NCI-H526 treated with DMSO at 0.1 percent for 48 hours (cell line): ENCODE data around the gene TAL2.

Experiments
- DNase-seq: peaks from one replicate; lab custom pipeline; 2025; lab: John Stamatoyannopoulos, UW

Gene TAL2

DNA sequence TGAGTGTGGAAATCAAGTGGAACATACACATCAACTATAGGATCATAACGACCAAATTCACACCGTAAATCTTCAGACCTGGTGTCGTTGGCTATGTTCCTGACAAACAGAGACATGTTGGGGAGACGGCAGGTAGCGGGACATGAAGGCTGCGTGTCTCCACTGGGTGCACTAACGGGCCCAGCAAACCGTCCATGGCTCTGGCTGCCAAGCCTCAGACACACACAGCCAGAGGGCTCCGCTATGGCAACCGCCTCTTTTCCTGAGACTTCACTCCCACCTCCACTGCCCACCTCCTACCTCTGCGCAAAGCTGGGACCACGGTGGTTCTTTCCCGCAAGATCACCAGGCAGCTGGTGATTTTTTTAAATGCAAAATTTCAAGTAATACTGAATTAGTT is 48.4 kb downstream of the TAL2 start:
- DNase-seq = no peak

DNA sequence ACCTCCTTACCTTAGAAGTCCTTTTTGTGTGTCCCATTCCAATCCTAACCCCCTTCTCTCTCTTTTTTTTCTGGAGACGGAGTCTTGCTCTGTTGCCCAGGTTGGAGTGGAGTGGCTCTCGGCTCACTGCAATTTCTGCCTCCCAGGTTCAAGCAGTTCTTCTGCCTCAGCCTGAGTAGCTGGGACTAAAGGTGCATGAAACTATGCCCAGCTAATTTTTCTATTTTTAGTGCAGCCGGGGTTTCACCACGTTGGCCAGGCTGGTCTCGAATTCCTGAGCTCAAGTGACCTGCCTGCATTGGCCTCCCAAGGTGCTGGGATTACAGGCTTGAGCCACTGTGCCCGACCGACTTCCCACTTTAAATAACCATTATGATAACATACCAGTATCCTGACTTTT is 49.6 kb downstream of the TAL2 start:
- no peak for DNase-seq

DNA sequence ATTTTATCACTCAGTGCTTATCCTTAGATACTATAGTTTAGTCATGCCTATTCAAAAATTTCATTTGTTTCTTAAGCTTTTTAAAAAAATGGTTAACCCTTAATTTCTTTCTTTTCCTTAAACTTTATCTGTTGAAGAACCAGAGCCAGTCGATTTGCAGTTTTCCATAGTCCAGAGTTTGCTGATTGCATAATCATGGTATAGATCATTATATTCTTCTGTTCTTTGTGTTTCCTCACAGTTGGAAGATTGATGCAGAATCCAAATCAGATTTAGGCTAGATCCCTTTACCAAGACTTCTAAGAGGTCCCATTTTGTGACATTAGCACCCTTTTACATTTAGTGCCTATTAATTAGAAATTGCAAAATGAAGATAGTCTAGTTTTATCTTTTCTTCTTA is 50.0 kb downstream of the TAL2 start:
- DNase-seq = no peak
